ENCODE results near the gene NDUFA6. TPM values are rescaled to one million over a fixed set of nuclear protein-coding genes. Genes with fewer than 3 reads are reported as not detected.

Gene NDUFA6
- polyA plus RNA-seq, 2 of the 4 experiments (the other 2 are of a cell fraction) = 79.1 to 99.0 TPM

DNA sequence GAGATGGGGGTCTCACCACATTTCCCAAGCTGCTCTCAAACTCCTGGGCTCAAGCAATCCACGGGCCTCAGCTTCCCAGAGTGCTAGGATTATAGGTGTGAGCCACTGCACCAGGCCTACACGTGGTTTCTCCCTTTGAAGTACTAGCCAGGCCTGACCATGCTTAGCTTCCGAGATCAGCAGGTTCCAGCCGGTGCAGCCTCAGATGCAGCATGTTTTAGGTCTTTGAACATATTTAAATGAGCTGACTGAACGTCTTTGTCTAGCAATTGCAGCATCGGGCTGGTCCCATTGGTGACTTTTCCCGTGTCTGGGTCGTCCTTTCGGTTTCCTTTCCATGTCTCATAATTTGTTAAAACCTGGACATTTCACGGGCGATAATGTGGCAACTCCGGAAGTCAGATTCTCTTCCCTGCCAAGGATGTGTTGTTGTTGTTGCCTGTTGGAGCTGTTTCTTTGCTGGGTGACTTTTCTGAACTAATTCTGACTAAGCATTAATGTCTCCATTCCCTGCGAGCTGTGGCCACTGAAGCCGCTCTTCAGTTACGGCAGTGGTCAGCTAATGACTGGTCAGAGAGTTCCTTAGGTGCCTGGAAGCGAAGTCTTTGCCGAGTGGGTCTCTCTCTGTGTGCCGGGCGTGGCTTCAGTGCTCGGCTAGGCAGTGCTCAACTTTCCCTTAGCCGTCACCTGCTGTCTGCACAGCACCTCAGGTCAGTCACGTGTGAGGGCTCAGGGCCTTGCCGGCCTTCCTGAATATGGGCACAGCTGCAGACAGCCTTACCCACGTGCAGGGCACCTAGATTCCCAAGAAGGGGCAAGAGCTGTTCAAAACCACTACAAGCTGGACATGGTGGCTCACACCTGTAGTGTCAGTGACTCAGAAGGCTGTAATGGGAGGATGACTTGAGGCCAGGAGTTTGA lies 43.8 kb upstream of the NDUFA6 start:
- Histone ChIP-seq H3K4me3 (no peak overlapping the region), H3K4me2 (no peak overlapping the region), H3K9me3 (no peaks in the 10 kb centered on the region), H3K27ac (no peak overlapping the region), H3K4me1 (no peaks in the 10 kb centered on the region)
- CTCF ChIA-PET = interaction anchor here (1.5 kb wide), 1 partner anchor 303 kb away, joined by 3 read pairs; no protein-coding TSS in a partner anchor
- no peak for ATAC-seq
- no peak for DNase-seq (ENCODE audit: low read depth in 1 of 2, low spot score in 1 of 2)
- TF ChIP-seq PHF8 (IDR thresholded peaks at IDR 0.05; ENCODE audit: borderline replicate concordance, low read depth) (no peak), NR3C1 (IDR thresholded peaks at IDR 0.05) (no peak)
- POLR2A ChIA-PET = no interaction called here
- WGBS (ENCODE audit: missing lambda C conversion rate) = 86% methylated on average over 19 of the region's 24 CpGs
- FAIRE-seq = no peak

- FAIRE-seq (no peak), ATAC-seq (no peak), DNase-seq (ENCODE audit: low read depth in 1 of 2, low spot score in 1 of 2) (no peak)
- no peak overlapping the region for H3K4me2 ChIP-seq
- TF ChIP-seq, protein P1, sequence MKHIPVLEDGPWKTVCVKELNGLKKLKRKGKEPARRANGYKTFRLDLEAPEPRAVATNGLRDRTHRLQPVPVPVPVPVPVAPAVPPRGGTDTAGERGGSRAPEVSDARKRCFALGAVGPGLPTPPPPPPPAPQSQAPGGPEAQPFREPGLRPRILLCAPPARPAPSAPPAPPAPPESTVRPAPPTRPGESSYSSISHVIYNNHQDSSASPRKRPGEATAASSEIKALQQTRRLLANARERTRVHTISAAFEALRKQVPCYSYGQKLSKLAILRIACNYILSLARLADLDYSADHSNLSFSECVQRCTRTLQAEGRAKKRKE (CRISPR knock-in tag; IDR thresholded peaks at IDR 0.05; ENCODE audit: low read depth) = no peak
- TF ChIP-seq HEYL (CRISPR knock-in tag; IDR thresholded peaks at IDR 0.05) (no peak), EP300 (IDR thresholded peaks at IDR 0.05) (no peak), ZNF302 (CRISPR knock-in tag; IDR thresholded peaks at IDR 0.05) (no peak), MAFK (IDR thresholded peaks at IDR 0.05; ENCODE audit: partially characterized antibody) (no peak), POLR2A (IDR thresholded peaks at IDR 0.05; ENCODE audit: low read length) (no peak), EHMT2 (IDR thresholded peaks at IDR 0.05; ENCODE audit: low read depth) (no peak), JUN (IDR thresholded peaks at IDR 0.05) (no peak), HOXB5 (CRISPR knock-in tag; IDR thresholded peaks at IDR 0.05) (no peak), TFCP2L1 (CRISPR knock-in tag; IDR thresholded peaks at IDR 0.05) (no peak), BHLHE40 (IDR thresholded peaks at IDR 0.05; ENCODE audit: low read depth, low read length) (no peak), RARB (CRISPR knock-in tag; IDR thresholded peaks at IDR 0.05) (no peak), FOSB (CRISPR knock-in tag; IDR thresholded peaks at IDR 0.05) (no peak), MYC (IDR thresholded peaks at IDR 0.05; ENCODE audit: borderline replicate concordance, low read length) (no peak), RAD21 (conservative IDR thresholded peaks at IDR 0.05 in 1 of 2, IDR thresholded peaks at IDR 0.05 in 1 of 2) (no peak), CHD2 (IDR thresholded peaks at IDR 0.05; ENCODE audit: low read length, partially characterized antibody) (no peak), RCOR1 (IDR thresholded peaks at IDR 0.05; ENCODE audit: low read depth, low read length) (no peak)
- TF ChIP-seq, protein P2, sequence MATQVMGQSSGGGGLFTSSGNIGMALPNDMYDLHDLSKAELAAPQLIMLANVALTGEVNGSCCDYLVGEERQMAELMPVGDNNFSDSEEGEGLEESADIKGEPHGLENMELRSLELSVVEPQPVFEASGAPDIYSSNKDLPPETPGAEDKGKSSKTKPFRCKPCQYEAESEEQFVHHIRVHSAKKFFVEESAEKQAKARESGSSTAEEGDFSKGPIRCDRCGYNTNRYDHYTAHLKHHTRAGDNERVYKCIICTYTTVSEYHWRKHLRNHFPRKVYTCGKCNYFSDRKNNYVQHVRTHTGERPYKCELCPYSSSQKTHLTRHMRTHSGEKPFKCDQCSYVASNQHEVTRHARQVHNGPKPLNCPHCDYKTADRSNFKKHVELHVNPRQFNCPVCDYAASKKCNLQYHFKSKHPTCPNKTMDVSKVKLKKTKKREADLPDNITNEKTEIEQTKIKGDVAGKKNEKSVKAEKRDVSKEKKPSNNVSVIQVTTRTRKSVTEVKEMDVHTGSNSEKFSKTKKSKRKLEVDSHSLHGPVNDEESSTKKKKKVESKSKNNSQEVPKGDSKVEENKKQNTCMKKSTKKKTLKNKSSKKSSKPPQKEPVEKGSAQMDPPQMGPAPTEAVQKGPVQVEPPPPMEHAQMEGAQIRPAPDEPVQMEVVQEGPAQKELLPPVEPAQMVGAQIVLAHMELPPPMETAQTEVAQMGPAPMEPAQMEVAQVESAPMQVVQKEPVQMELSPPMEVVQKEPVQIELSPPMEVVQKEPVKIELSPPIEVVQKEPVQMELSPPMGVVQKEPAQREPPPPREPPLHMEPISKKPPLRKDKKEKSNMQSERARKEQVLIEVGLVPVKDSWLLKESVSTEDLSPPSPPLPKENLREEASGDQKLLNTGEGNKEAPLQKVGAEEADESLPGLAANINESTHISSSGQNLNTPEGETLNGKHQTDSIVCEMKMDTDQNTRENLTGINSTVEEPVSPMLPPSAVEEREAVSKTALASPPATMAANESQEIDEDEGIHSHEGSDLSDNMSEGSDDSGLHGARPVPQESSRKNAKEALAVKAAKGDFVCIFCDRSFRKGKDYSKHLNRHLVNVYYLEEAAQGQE (IDR thresholded peaks at IDR 0.05) = no peak
- TF ChIP-seq, protein P3, sequence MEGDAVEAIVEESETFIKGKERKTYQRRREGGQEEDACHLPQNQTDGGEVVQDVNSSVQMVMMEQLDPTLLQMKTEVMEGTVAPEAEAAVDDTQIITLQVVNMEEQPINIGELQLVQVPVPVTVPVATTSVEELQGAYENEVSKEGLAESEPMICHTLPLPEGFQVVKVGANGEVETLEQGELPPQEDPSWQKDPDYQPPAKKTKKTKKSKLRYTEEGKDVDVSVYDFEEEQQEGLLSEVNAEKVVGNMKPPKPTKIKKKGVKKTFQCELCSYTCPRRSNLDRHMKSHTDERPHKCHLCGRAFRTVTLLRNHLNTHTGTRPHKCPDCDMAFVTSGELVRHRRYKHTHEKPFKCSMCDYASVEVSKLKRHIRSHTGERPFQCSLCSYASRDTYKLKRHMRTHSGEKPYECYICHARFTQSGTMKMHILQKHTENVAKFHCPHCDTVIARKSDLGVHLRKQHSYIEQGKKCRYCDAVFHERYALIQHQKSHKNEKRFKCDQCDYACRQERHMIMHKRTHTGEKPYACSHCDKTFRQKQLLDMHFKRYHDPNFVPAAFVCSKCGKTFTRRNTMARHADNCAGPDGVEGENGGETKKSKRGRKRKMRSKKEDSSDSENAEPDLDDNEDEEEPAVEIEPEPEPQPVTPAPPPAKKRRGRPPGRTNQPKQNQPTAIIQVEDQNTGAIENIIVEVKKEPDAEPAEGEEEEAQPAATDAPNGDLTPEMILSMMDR (IDR thresholded peaks at IDR 0.05) = no peak
- CTCF ChIA-PET = interaction anchor here (0.5 kb wide), 1 partner anchor 228 kb away, joined by 3 read pairs; no protein-coding TSS in a partner anchor
- no peak overlapping the region for H3K4me3 ChIP-seq
- no peak overlapping the region for H3K27ac ChIP-seq
- WGBS (ENCODE audit: missing lambda C conversion rate) = 90% methylated on average over 2 of the region's 13 CpGs
- no peaks in the 10 kb centered on the region for H3K9me3 ChIP-seq
- POLR2A ChIA-PET = no interaction called here
- no peaks in the 10 kb centered on the region for H3K4me1 ChIP-seq
These were observed 41.9 kb upstream of the NDUFA6 start for GRCh38 chr22:42132457-42132856.

Data from A549 (cell line).